ENCODE data around the gene PPP1R18.
A peak's percentile ranks its signal among the peaks of the same experiment; 100 is the strongest.

PPP1R18 gene

DNA sequence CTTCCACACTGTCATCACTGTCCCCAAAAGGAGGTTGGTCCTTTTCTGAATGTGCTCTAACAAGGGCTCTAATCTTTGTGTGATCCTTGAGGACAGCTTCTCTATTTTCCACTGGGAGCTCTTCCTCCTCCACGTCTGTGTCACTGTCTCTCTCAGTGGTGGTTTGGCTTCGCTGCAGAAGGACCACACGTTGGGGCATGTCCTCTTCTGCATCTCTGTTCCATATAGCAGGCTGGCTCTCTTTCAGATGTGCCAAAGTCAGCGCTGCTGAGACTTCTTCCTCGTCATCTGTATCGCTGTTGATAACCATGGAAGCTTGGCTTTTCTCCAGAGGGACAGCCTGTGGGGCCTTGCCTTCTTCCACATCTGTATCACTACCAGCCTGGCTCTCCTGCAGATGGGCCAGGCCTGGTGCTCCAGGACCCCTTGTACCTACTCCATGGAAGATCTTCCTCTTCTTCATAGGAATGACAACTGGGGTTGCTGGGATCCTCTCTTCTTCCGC, 26.0 kb upstream of the PPP1R18 start:
- Mint-ChIP-seq H3K4me1 (ENCODE audit: low read depth) (peaks cover 49% of the 10 kb centered on the region), H3K27me3 (ENCODE audit: low read depth) (no peaks in the 10 kb centered on the region), H3K9me3 (no peaks in the 10 kb centered on the region), H3K36me3 (ENCODE audit: low read depth) (peaks cover 69% of the 10 kb centered on the region), H3K27ac (peak overlapping the region; percentile 80), H3K4me3 (peak overlapping the region; percentile 61)
- no peak for DNase-seq (ENCODE audit: low spot score)

DNA sequence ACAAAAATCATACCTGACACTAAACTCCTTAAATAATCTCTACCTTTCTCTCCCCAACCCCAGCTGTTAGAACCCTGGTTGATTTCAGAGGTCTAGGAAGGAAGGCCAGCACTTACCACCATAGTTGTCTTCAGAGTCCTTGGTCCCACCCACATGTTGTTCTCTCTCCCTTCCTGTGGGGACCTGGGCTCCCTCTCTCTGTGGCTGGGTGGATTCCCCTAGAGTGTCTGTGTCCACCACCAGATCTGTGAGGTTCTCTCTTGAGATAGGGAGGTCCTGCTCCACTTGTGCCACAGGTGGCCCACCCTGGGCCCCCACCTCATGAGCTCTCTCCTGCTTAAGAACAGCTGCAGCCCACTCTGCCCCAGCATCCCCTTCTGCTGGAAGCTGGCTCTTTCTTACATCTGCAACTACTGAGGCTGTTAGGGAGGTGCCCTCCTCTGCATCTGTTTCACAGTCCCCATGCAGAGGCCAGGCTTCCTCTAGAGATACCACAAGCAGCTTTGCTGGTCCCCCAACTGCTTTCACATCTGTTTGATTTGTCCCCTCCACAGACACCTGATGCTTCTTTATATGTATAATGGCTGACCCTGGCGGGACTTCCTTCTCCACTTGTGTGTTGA, 25.4 kb upstream of the PPP1R18 start:
- Mint-ChIP-seq H3K36me3 (ENCODE audit: low read depth) (peaks cover 70% of the 10 kb centered on the region), H3K27ac (peak overlapping the region; percentile 80), H3K4me1 (ENCODE audit: low read depth) (peaks cover 49% of the 10 kb centered on the region), H3K4me3 (peak overlapping the region; percentile 61), H3K27me3 (ENCODE audit: low read depth) (no peaks in the 10 kb centered on the region), H3K9me3 (no peaks in the 10 kb centered on the region)
- no peak for DNase-seq (ENCODE audit: low spot score)

DNA sequence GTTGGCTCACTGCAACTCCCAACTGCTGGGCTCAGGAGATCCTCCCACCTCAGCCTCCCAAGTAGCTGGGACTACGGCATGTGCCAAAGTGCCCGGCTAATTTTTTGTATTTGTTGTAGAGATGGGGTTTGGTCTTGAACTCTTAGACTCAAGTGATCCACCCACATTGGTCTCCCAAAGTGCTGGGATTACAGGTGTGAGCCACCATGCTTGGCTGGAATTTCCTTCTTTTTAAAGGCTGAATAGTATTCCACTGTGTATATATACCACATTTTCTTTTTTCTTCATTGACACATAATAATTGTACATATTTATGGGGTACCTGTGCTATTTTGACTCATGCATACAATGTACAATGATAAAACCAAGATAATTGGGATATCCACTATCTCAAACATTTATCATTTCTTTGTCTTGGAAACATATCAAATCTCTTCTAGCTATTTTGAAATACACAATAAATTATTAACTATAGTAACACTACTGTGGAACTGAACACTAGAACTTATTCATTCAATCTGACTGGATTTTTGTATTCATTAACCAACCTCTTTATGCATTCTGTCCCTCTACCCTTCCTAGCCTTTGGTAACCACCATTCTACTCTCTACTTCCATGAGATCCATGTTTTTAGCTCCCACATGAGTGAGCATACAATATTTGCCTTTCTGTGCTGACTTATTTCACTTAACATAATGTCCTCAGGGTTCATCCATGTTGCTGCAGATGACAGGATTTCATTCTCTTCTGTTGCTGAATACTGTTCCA, 22.8 kb upstream of the PPP1R18 start:
- no peak overlapping the region for H3K27ac Mint-ChIP-seq
- no peaks in the 10 kb centered on the region for H3K27me3 Mint-ChIP-seq (ENCODE audit: low read depth)
- H3K36me3 Mint-ChIP-seq (ENCODE audit: low read depth) = peaks cover 65% of the 10 kb centered on the region
- no peak for DNase-seq (ENCODE audit: low spot score)
- no peak overlapping the region for H3K4me3 Mint-ChIP-seq
- peaks cover 31% of the 10 kb centered on the region for H3K4me1 Mint-ChIP-seq (ENCODE audit: low read depth)
- H3K9me3 Mint-ChIP-seq = no peaks in the 10 kb centered on the region

DNA sequence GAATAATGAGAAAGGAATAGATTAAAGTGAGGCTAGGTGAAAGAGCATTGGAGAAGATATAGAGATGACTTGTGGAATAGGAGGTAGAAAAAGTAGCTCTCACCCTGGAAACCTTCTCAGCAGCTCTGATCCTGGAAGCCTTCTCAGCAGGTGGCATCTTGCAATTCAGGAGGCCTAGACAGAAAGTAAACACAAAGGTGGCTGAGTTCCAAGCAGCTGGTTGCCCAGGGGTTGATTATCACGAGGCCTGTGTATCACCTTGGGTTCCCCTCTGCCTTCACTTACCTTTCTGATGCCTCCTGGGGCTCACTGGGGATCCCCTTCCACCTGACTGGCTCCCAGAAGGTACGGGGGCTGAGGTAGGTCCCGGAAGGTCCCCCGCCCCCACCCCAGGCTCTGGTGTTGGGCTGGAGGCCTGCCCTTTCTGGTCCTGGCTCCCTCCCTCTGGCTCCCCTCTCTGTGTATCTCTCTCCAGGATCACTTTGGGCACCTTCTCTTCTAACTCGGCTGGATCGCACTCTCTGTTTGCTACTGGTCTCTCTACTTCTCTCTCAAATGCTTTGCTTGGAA, 20.9 kb upstream of the PPP1R18 start:
- H3K27ac Mint-ChIP-seq = no peak overlapping the region
- H3K27me3 Mint-ChIP-seq (ENCODE audit: low read depth) = no peaks in the 10 kb centered on the region
- no peak overlapping the region for H3K4me3 Mint-ChIP-seq
- H3K9me3 Mint-ChIP-seq = no peaks in the 10 kb centered on the region
- peaks cover 17% of the 10 kb centered on the region for H3K4me1 Mint-ChIP-seq (ENCODE audit: low read depth)
- peaks cover 64% of the 10 kb centered on the region for H3K36me3 Mint-ChIP-seq (ENCODE audit: low read depth)
- no peak for DNase-seq (ENCODE audit: low spot score)

DNA sequence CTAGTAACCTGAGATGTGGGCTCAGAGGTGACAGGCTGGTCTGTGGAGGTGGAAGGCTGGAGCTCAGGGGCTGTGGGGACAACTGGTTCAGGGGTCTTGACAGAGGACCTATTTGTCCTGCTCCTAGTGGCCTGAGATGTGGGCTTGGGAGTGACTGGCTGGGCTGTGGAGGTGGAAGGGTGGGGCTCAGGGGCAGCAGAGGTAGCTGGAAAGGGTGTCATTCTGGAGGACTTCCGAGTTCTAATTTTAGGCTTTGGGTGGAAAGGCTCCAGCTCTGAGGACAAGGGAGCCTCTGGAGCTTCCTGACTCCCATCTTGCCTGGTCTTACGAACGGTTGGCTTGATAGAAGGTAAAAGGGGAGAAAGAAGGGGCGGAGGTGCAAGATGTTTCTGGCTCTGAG, 19.2 kb upstream of the PPP1R18 start:
- DNase-seq (ENCODE audit: low spot score) = no peak
- Mint-ChIP-seq H3K9me3 (no peaks in the 10 kb centered on the region), H3K36me3 (ENCODE audit: low read depth) (peaks cover 53% of the 10 kb centered on the region), H3K4me1 (ENCODE audit: low read depth) (peaks cover under 1% of the 10 kb centered on the region), H3K27me3 (ENCODE audit: low read depth) (no peaks in the 10 kb centered on the region), H3K4me3 (no peak overlapping the region), H3K27ac (no peak overlapping the region)

DNA sequence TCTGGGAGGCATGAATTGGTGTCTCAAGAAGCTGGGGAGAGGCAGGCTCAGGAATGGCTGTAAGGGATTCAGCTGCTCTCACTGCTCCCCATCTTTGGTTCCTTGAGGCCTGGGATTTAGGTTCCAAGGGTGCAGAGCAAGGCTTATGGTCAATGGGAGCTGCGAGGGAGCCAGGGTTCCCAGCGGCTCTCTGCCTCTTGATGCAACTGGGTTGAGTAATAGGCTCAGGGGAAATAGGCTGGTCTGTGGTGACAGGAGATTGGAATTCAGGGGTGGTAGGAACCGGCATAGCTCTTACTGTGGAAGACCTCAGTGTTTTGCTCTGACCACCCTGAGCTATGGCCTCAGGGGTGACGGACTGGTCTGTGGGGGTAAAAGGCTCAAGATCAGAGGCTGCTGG, 17.4 kb upstream of the PPP1R18 start:
- Mint-ChIP-seq H3K9me3 (no peaks in the 10 kb centered on the region), H3K4me1 (ENCODE audit: low read depth) (no peaks in the 10 kb centered on the region), H3K27ac (no peak overlapping the region), H3K4me3 (no peak overlapping the region), H3K36me3 (ENCODE audit: low read depth) (peaks cover 57% of the 10 kb centered on the region), H3K27me3 (ENCODE audit: low read depth) (no peaks in the 10 kb centered on the region)
- no peak for DNase-seq (ENCODE audit: low spot score)

DNA sequence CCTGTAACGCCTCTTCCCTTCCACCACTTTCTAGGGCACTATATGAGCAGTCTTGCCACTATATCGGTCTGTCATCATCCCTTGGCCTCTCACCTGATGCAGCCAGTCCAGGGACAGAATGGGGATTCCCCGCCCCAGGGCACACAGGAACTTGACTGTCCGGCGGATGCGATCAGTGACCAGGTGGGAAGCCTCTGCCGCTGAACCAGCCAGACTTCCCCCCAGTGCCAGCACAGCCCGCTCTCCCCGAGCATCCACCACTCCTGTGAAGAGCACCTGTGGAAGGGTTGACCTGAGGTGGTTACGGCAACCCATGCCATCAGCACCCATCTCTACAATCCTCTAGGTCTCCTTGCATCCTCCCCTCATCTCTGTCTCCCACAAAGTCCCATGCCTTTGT, 16.6 kb upstream of the PPP1R18 start:
- H3K27ac Mint-ChIP-seq = no peak overlapping the region
- no peaks in the 10 kb centered on the region for H3K27me3 Mint-ChIP-seq (ENCODE audit: low read depth)
- no peak for DNase-seq (ENCODE audit: low spot score)
- H3K36me3 Mint-ChIP-seq (ENCODE audit: low read depth) = peaks cover 55% of the 10 kb centered on the region
- no peaks in the 10 kb centered on the region for H3K9me3 Mint-ChIP-seq
- no peak overlapping the region for H3K4me3 Mint-ChIP-seq
- H3K4me1 Mint-ChIP-seq (ENCODE audit: low read depth) = no peaks in the 10 kb centered on the region

DNA sequence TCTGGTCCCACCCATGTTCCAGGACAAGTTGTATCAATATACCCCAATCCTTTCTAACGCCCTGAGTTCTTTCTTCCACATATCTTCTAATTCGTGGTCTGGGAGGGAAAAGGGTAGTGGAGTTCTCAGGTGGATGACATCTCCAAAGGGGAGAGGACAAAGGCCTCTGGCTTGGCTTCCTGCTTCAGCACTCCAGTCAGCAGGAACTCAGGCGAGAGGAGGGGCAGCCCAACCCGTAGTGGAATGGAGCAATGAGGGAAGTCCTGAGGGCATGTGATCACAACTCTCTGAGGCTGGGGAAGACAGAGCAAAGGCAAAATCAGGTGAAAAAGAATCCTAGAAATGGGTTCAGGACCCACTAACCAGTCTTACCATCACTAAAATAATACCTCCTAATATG, 13.9 kb upstream of the PPP1R18 start:
- Mint-ChIP-seq H3K9me3 (no peaks in the 10 kb centered on the region), H3K4me3 (no peak overlapping the region), H3K36me3 (ENCODE audit: low read depth) (peaks cover 40% of the 10 kb centered on the region), H3K27ac (no peak overlapping the region), H3K27me3 (ENCODE audit: low read depth) (no peaks in the 10 kb centered on the region), H3K4me1 (ENCODE audit: low read depth) (no peaks in the 10 kb centered on the region)
- DNase-seq (ENCODE audit: low spot score) = no peak

DNA sequence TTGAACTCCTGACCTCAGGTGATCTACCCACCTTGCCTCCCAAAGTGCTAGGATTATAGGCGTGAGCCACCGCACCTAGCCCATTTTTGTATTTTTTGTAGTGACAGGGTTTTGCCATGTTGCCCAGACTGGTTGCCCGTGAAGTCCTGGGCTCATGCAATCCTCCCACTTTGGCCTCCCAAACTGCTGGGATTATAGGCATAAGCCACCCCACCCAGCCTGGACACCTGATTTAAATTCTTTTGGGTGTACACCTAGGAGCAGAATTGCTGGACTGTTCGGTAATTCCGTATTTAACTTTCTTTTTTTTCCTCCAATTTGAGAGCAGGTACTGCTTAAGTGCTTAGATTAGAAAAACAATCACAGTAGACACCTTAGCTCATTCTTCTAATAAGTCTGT, 10.0 kb upstream of the PPP1R18 start:
- DNase-seq (ENCODE audit: low spot score) = no peak
- Mint-ChIP-seq H3K4me3 (no peak overlapping the region), H3K27ac (no peak overlapping the region), H3K9me3 (no peaks in the 10 kb centered on the region), H3K4me1 (ENCODE audit: low read depth) (peaks cover 3% of the 10 kb centered on the region), H3K27me3 (ENCODE audit: low read depth) (no peaks in the 10 kb centered on the region), H3K36me3 (ENCODE audit: low read depth) (peaks cover 11% of the 10 kb centered on the region)

DNA sequence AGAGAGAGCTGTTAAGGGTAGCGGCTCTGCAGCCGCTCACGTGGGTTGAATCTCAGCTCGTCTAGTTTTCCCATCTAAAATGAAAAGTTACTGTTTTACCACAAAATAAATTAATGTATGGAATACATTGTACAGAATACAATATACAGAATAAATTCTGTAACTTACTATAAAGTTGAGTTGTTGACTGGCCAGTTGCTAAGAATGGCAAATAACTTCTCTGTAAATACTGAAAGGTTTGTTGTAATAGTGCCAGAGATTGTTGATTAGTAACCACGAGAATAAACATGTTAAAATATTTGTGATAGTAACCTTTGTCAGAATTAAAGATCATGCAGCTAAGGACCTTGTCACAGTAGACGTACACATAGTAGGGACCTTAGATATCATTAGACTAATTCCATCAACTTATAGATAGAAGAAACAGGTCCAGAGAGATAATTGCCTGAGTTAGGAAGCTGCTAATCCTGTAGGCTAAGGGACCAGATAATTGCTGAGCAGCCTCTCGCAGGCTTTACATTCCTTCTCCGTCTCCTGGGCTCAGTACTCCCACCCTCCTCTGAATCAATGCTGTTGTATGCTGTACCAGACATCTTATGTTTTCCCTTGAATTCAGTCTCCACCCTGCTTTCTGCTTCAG, 4.9 kb upstream of the PPP1R18 start:
- H3K4me3 Mint-ChIP-seq = peak overlapping the region; percentile 83
- no peak for DNase-seq (ENCODE audit: low spot score)
- H3K27ac Mint-ChIP-seq = peak overlapping the region; percentile 52
- peaks cover 8% of the 10 kb centered on the region for H3K36me3 Mint-ChIP-seq (ENCODE audit: low read depth)
- no peaks in the 10 kb centered on the region for H3K9me3 Mint-ChIP-seq
- H3K27me3 Mint-ChIP-seq (ENCODE audit: low read depth) = no peaks in the 10 kb centered on the region
- peaks cover 37% of the 10 kb centered on the region for H3K4me1 Mint-ChIP-seq (ENCODE audit: low read depth)

DNA sequence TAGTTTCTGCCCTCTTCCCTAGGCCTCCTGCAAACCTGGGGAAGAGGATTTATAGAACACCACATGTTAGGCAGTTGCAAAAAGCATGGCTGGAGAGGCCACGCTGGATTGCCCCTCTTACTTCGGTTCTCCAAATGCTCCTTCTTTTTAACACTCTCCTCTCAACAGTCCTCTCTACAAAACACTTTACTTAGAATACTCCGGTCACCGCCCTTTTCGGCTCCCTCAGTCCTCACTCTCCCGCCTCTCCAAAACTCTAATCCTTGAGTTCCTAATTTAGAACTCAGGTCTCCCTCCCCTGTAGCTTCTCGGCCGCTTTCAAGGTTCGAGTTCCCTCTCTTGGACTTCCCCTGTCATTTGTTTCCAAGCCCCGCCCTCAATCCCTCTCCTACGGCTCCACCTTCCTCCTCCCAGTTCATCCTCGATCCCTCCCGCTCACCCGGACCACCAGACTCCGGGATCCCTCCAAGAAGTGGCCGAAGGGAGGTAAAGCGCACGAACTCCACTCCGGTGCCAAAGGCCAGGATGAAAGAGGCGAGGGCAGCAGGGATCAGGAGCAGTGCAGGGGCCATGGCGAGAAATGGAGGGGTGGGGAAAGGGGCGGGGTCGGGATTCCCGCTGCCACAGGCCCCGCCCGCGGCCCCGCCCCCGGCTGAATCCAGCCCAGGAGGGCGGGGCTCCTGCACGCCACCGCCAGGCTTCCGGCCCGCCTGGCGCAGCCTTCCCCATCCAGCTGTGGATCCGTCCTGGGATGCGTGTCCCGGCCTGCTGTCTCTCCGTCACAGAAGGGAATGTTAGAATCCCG, 4.2 kb upstream of the PPP1R18 start, which contains the start of gene NRM:
TSS of gene NRM (minus strand) at position 582 of the 805 bp plus-strand sequence. CDS start at position 572, 10 bp downstream.
- Mint-ChIP-seq H3K36me3 (ENCODE audit: low read depth) (peaks cover 15% of the 10 kb centered on the region), H3K4me3 (peak within 1 kb of the TSS; percentile 96), H3K9me3 (no peaks in the 10 kb centered on the region), H3K4me1 (ENCODE audit: low read depth) (peaks cover 40% of the 10 kb centered on the region), H3K27ac (peak within 1 kb of the TSS; percentile 80), H3K27me3 (ENCODE audit: low read depth) (no peaks in the 10 kb centered on the region)
- peak; percentile 74 for DNase-seq (ENCODE audit: low spot score)

DNA sequence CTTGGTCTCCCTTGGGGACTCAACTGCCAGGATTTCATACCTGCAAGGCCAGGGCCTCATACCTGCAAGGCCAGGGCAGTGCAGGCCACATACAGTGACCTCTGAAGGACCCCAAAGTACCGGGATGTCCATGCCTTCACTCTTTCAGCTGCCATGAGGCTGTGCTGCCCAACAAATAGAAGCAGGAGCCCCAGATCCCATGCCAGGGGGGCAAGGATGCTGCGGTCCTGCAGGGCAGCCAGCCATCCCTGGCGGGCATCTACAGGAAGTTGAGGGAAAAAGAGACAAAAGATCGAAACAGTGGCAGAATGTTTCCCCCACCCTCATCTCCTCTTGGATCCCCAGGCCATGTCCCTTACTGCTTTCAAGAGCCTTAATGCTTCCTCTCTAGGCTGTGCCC, 3.5 kb upstream of the PPP1R18 start:
- Mint-ChIP-seq H3K27ac (peak overlapping the region; percentile 80), H3K27me3 (ENCODE audit: low read depth) (no peaks in the 10 kb centered on the region), H3K4me3 (peak overlapping the region; percentile 96), H3K9me3 (no peaks in the 10 kb centered on the region), H3K4me1 (ENCODE audit: low read depth) (peaks cover 40% of the 10 kb centered on the region), H3K36me3 (ENCODE audit: low read depth) (peaks cover 21% of the 10 kb centered on the region)
- DNase-seq (ENCODE audit: low spot score) = no peak

All from T-helper 2 cell treated with Interferon-gamma antibody and Interleukin-4, amounts not matched to agents 5 μg/mL and 100 μg/mL, for 36 hours (primary cell).